ENCODE results near the gene CNN2. TPM values are rescaled to one million over a fixed set of nuclear protein-coding genes. Genes with fewer than 3 reads are reported as not detected.
A peak's percentile ranks its signal among the peaks of the same experiment; 100 is the strongest.

Gene CNN2
- total and polyA plus RNA-seq, 2 of the 13 experiments (the other 11 are each of a cell fraction or from before 2014, with no cell fraction given) = 63.6 to 70.0 TPM

DNA sequence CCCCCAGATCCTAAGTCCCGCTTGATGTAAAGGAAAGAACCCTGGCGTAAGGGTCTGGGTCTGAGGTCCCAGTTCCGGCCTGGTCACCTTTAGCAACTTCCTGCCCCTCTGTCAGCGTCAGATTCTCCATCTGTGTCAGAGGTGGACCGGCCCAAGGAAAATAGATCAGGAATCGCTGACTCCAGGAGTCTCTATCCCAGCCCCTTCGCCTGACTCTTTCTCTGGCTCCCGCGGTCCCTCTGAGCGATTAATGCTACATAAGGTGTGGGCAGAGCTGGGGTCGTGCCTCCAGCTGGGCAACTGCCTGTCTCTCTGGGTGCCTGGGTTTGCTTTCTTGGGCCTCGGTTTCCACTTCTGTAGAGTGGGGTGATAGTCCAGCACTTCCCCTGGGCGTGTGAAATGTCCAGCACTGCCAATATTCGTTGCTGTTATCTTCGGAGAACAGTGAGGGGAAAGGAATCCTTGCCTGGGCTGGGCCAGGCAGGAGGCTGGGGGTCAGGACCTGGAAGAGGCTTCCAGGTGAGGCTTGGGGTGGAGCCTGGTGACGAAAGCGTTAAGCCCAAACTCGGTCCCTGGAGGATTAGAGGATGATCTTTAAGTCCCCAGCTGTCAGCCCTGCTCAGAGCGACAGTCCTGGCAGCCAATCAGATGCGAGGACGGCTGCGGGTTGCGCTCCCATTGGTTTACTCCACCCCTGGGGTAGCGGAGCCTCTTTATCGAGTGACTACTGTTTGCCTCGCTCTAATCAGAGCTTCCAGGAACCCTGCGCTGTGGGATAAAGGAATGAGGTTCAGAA lies 14.3 kb downstream of the CNN2 start (continued):
- TF ChIP-seq, protein P1, sequence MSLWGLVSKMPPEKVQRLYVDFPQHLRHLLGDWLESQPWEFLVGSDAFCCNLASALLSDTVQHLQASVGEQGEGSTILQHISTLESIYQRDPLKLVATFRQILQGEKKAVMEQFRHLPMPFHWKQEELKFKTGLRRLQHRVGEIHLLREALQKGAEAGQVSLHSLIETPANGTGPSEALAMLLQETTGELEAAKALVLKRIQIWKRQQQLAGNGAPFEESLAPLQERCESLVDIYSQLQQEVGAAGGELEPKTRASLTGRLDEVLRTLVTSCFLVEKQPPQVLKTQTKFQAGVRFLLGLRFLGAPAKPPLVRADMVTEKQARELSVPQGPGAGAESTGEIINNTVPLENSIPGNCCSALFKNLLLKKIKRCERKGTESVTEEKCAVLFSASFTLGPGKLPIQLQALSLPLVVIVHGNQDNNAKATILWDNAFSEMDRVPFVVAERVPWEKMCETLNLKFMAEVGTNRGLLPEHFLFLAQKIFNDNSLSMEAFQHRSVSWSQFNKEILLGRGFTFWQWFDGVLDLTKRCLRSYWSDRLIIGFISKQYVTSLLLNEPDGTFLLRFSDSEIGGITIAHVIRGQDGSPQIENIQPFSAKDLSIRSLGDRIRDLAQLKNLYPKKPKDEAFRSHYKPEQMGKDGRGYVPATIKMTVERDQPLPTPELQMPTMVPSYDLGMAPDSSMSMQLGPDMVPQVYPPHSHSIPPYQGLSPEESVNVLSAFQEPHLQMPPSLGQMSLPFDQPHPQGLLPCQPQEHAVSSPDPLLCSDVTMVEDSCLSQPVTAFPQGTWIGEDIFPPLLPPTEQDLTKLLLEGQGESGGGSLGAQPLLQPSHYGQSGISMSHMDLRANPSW (CRISPR knock-in tag; IDR thresholded peaks at IDR 0.05; ENCODE audit: borderline replicate concordance) = no peak
- TF ChIP-seq, protein P2, sequence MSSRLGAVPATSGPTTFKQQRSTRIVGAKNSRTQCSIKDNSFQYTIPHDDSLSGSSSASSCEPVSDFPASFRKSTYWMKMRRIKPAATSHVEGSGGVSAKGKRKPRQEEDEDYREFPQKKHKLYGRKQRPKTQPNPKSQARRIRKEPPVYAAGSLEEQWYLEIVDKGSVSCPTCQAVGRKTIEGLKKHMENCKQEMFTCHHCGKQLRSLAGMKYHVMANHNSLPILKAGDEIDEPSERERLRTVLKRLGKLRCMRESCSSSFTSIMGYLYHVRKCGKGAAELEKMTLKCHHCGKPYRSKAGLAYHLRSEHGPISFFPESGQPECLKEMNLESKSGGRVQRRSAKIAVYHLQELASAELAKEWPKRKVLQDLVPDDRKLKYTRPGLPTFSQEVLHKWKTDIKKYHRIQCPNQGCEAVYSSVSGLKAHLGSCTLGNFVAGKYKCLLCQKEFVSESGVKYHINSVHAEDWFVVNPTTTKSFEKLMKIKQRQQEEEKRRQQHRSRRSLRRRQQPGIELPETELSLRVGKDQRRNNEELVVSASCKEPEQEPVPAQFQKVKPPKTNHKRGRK (CRISPR knock-in tag; IDR thresholded peaks at IDR 0.05) = no peak
- TF ChIP-seq NFYC (CRISPR knock-in tag; IDR thresholded peaks at IDR 0.05) (peak; percentile 98), ASH2L (IDR thresholded peaks at IDR 0.05; ENCODE audit: insufficient read length, low read depth, low read length) (peak; percentile 30), DMAP1 (CRISPR knock-in tag; IDR thresholded peaks at IDR 0.05) (no peak), SAP130 (CRISPR knock-in tag; IDR thresholded peaks at IDR 0.05; ENCODE audit: low read depth) (peak; percentile 73), ZNF883 (CRISPR knock-in tag; IDR thresholded peaks at IDR 0.05; ENCODE audit: not compliant biosample characterization) (no peak), BCL6 (CRISPR knock-in tag; IDR thresholded peaks at IDR 0.05) (0 out of 2 replicates have a peak, but pooled peaks have one; percentile 51), GATAD2A (CRISPR knock-in tag; IDR thresholded peaks at IDR 0.05) (peak; percentile 25; the same call in 1 of the 2 replicates), ZNF652 (CRISPR knock-in tag; IDR thresholded peaks at IDR 0.05; ENCODE audit: borderline replicate concordance, low read depth) (peak; percentile 97), NFYB (CRISPR knock-in tag; IDR thresholded peaks at IDR 0.05) (peak; percentile 99), TBX3 (IDR thresholded peaks at IDR 0.05; ENCODE audit: borderline replicate concordance) (0 out of 2 replicates have a peak, but pooled peaks have one; percentile 35), SP2 (CRISPR knock-in tag; IDR thresholded peaks at IDR 0.05) (peak; percentile 96), HOXA3 (CRISPR knock-in tag; IDR thresholded peaks at IDR 0.05) (peak; percentile 25; the same call in 1 of the 2 replicates), ZBTB3 (CRISPR knock-in tag; IDR thresholded peaks at IDR 0.05; ENCODE audit: borderline replicate concordance, low read depth) (no peak)
- TF ChIP-seq, protein P3, sequence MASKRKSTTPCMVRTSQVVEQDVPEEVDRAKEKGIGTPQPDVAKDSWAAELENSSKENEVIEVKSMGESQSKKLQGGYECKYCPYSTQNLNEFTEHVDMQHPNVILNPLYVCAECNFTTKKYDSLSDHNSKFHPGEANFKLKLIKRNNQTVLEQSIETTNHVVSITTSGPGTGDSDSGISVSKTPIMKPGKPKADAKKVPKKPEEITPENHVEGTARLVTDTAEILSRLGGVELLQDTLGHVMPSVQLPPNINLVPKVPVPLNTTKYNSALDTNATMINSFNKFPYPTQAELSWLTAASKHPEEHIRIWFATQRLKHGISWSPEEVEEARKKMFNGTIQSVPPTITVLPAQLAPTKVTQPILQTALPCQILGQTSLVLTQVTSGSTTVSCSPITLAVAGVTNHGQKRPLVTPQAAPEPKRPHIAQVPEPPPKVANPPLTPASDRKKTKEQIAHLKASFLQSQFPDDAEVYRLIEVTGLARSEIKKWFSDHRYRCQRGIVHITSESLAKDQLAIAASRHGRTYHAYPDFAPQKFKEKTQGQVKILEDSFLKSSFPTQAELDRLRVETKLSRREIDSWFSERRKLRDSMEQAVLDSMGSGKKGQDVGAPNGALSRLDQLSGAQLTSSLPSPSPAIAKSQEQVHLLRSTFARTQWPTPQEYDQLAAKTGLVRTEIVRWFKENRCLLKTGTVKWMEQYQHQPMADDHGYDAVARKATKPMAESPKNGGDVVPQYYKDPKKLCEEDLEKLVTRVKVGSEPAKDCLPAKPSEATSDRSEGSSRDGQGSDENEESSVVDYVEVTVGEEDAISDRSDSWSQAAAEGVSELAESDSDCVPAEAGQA (IDR thresholded peaks at IDR 0.05; ENCODE audit: low read depth) = 0 out of 2 replicates have a peak, but pooled peaks have one; percentile 15
- TF ChIP-seq, protein P3 (CRISPR knock-in tag; IDR thresholded peaks at IDR 0.05; ENCODE audit: borderline replicate concordance) = no peak
- TF ChIP-seq, protein P4, sequence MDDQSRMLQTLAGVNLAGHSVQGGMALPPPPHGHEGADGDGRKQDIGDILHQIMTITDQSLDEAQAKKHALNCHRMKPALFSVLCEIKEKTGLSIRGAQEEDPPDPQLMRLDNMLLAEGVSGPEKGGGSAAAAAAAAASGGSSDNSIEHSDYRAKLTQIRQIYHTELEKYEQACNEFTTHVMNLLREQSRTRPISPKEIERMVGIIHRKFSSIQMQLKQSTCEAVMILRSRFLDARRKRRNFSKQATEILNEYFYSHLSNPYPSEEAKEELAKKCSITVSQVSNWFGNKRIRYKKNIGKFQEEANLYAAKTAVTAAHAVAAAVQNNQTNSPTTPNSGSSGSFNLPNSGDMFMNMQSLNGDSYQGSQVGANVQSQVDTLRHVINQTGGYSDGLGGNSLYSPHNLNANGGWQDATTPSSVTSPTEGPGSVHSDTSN (CRISPR knock-in tag; IDR thresholded peaks at IDR 0.05; ENCODE audit: borderline replicate concordance) = peak; percentile 81; the same call in 1 of the 2 replicates

Measured in HepG2 (cell line).